HEK293 (cell line): Measurements from ENCODE around the gene RTF2.

Experiments used
- CTCF ChIA-PET: fragments of 350-600 bp; formaldehyde crosslinking; extraction: SDS; loops from one replicate; lab custom pipeline; 2021; ENCODE audit warnings: antibody characterized with exemption; lab: Yijun Ruan, JAX
- POLR2A ChIA-PET: fragments of 300-600 bp; formaldehyde crosslinking; extraction: SDS; loops from one replicate; lab custom pipeline; 2020; ENCODE audit warnings: antibody characterized with exemption, inconsistent platforms; lab: Yijun Ruan, JAX
- H3K27ac ChIP-seq: fragments of 200-500 bp; sonication (Bioruptor generic); 2 replicates; pipeline ENCODE4 v1.5.1; 2014; ENCODE audit warnings: low read depth, low read length, control low read depth, inconsistent platforms; ENCODE audit errors: extremely low read depth
- H3K36me3 ChIP-seq, 2 experiments: fragments of 200-500 bp in 1 of 2; sonication (Bioruptor generic) in 1 of 2; 1 replicate in 1 of 2; 2 replicates in 1 of 2; pipeline ENCODE4 v1.5.1; 2014 to 2017; ENCODE audit warnings: inconsistent platforms in 2 of 2, low read length in 2 of 2; ENCODE audit not compliant: control insufficient read depth in 2 of 2, insufficient read depth in 1 of 2
- H3K4me1 ChIP-seq: fragments of 200-500 bp; sonication (Bioruptor generic); 2 replicates; pipeline ENCODE4 v1.5.1; 2014; ENCODE audit warnings: mild to moderate bottlenecking, low read length, inconsistent platforms; ENCODE audit not compliant: control insufficient read depth, insufficient read depth
- H3K4me3 ChIP-seq: 2 replicates; pipeline ENCODE4 v1.5.1; 2011; ENCODE audit warnings: low read depth, mild to moderate bottlenecking, control low read depth, low read length, moderate library complexity
- H3K9me3 ChIP-seq: fragments of 200-500 bp; sonication (Bioruptor generic); 2 replicates; pipeline ENCODE4 v1.5.1; 2014; ENCODE audit warnings: low read depth, low read length, inconsistent platforms; ENCODE audit not compliant: control insufficient read depth, insufficient read depth
- BCL11B ChIP-seq: fragments of 450-650 bp; formaldehyde crosslinking; IDR thresholded peaks from 2 replicates; pipeline ENCODE4 v1.5.1; 2016; ENCODE audit warnings: low read depth, missing biosample characterization, missing genetic modification characterization
- CTCF ChIP-seq: fragments of 450-650 bp; formaldehyde crosslinking; IDR thresholded peaks from 2 replicates; pipeline ENCODE4 v1.5.1; 2016; ENCODE audit warnings: missing biosample characterization, missing genetic modification characterization
- HIC1 ChIP-seq: fragments of 450-650 bp; formaldehyde crosslinking; IDR thresholded peaks from 2 replicates; pipeline ENCODE4 v1.5.1; 2016; ENCODE audit warnings: missing biosample characterization, missing genetic modification characterization
- KLF16 ChIP-seq: fragments of 450-650 bp; formaldehyde crosslinking; IDR thresholded peaks from 2 replicates; pipeline ENCODE4 v1.5.1; 2017; ENCODE audit warnings: missing biosample characterization, missing genetic modification characterization
- OSR2 ChIP-seq: fragments of 450-650 bp; formaldehyde crosslinking; IDR thresholded peaks from 2 replicates; pipeline ENCODE4 v1.5.1; 2016; ENCODE audit warnings: missing biosample characterization, missing genetic modification characterization
- PRDM10 ChIP-seq: fragments of 450-650 bp; formaldehyde crosslinking; IDR thresholded peaks from 2 replicates; pipeline ENCODE4 v1.5.1; 2016; ENCODE audit warnings: missing biosample characterization, missing genetic modification characterization
- TRIM28 ChIP-seq: IDR thresholded peaks from 2 replicates; pipeline ENCODE4 v1.6.1; 2011; ENCODE audit warnings: low read length, control low read depth, borderline replicate concordance
- TSHZ1 ChIP-seq: fragments of 450-650 bp; formaldehyde crosslinking; IDR thresholded peaks from 2 replicates; pipeline ENCODE4 v1.5.1; 2016; ENCODE audit warnings: missing biosample characterization, missing genetic modification characterization, borderline replicate concordance
- WT1 ChIP-seq: fragments of 450-650 bp; formaldehyde crosslinking; IDR thresholded peaks from 2 replicates; pipeline ENCODE4 v1.5.1; 2016; ENCODE audit warnings: missing biosample characterization, missing genetic modification characterization
- ZBTB26 ChIP-seq: fragments of 450-650 bp; formaldehyde crosslinking; optimal IDR thresholded peaks from 2 replicates; pipeline ENCODE3; 2016; ENCODE audit warnings: missing biosample characterization, mild to moderate bottlenecking, missing genetic modification characterization
- ZBTB6 ChIP-seq: fragments of 450-650 bp; formaldehyde crosslinking; IDR thresholded peaks from 2 replicates; pipeline ENCODE4 v1.5.1; 2017; ENCODE audit warnings: missing biosample characterization, missing genetic modification characterization
- ZNF16 ChIP-seq: fragments of 450-650 bp; formaldehyde crosslinking; IDR thresholded peaks from 2 replicates; pipeline ENCODE4 v1.5.1; 2016; ENCODE audit warnings: low read depth, missing biosample characterization, missing genetic modification characterization
- ZNF175 ChIP-seq: fragments of 450-650 bp; formaldehyde crosslinking; IDR thresholded peaks from 2 replicates; pipeline ENCODE4 v1.5.1; 2016; ENCODE audit warnings: missing biosample characterization, missing genetic modification characterization
- ZNF529 ChIP-seq: fragments of 450-650 bp; formaldehyde crosslinking; IDR thresholded peaks from 2 replicates; pipeline ENCODE4 v1.5.1; 2017; ENCODE audit warnings: missing genetic modification characterization, missing biosample characterization; ENCODE audit not compliant: insufficient replicate concordance
- ZNF561 ChIP-seq: fragments of 450-650 bp; IDR thresholded peaks from 2 replicates; pipeline ENCODE4 v1.5.1; 2018; ENCODE audit warnings: missing biosample characterization, missing genetic modification characterization, borderline replicate concordance
- ZNF639 ChIP-seq: fragments of 450-650 bp; formaldehyde crosslinking; IDR thresholded peaks from 2 replicates; pipeline ENCODE4 v1.5.1; 2016; ENCODE audit warnings: missing biosample characterization, missing genetic modification characterization
- ZNF645 ChIP-seq: fragments of 450-650 bp; formaldehyde crosslinking; IDR thresholded peaks from 2 replicates; pipeline ENCODE4; 2016; ENCODE audit warnings: missing biosample characterization, missing genetic modification characterization
- ZNF701 ChIP-seq: fragments of 450-650 bp; formaldehyde crosslinking; IDR thresholded peaks from 2 replicates; pipeline ENCODE4 v1.5.1; 2016; ENCODE audit warnings: missing biosample characterization, missing genetic modification characterization
- ZSCAN4 ChIP-seq: fragments of 450-650 bp; formaldehyde crosslinking; IDR thresholded peaks from 2 replicates; pipeline ENCODE4 v1.5.1; 2017; ENCODE audit warnings: missing biosample characterization, missing genetic modification characterization

Gene RTF2

GRCh38 chr20:56430461-56430860 lies 38.0 kb upstream of the RTF2 start (continued):
- TF ChIP-seq BCL11B (tag by site-specific recombination) (no peak), ZNF529 (tag by site-specific recombination) (no peak), CTCF (tag by site-specific recombination) (no peak), KLF16 (tag by site-specific recombination) (no peak), ZNF16 (tag by site-specific recombination) (no peak), HIC1 (tag by site-specific recombination) (no peak), ZNF175 (tag by site-specific recombination) (no peak), OSR2 (tag by site-specific recombination) (no peak), ZBTB6 (tag by site-specific recombination) (no peak), ZSCAN4 (tag by site-specific recombination) (no peak), ZNF645 (tag by site-specific recombination) (no peak)

- no peaks in the 10 kb centered on the region for H3K4me1 ChIP-seq
- no peak overlapping the region for H3K4me3 ChIP-seq
- H3K9me3 ChIP-seq, result no peaks in the 10 kb centered on the region
- ChIA-PET POLR2A (no interaction called here), CTCF (no interaction called here)
- no peak overlapping the region for H3K27ac ChIP-seq
- no peaks in the 10 kb centered on the region for H3K36me3 ChIP-seq
- TF ChIP-seq WT1 (tag by site-specific recombination) (no peak), TSHZ1 (tag by site-specific recombination) (no peak), TRIM28 (no peak), ZNF639 (no peak), ZBTB26 (tag by site-specific recombination) (no peak), ZNF701 (tag by site-specific recombination) (no peak), ZNF561 (no peak), PRDM10 (tag by site-specific recombination) (no peak)
Measured at GRCh38 chr20:56430957-56431356, 37.5 kb upstream of the RTF2 start.
